H1 (cell line): ENCODE results near the gene NSF.

Source experiments
- CEBPB ChIP-seq: IDR thresholded peaks from 2 replicates; pipeline ENCODE4 v1.6.1; 2012; ENCODE audit warnings: low read depth, low read length
- CHD2 ChIP-seq: IDR thresholded peaks from 2 replicates; pipeline ENCODE4 v1.6.1; 2012; ENCODE audit warnings: low read length, improper control_type of control experiment
- CTCF ChIP-seq, 3 experiments: IDR thresholded peaks; 1 replicate in 2 of 3; 2 replicates in 1 of 3; pipeline versions ENCODE4 v1.5.1 to v1.6.1; 2011; ENCODE audit warnings: low read length in 3 of 3, mild to moderate bottlenecking in 3 of 3, inconsistent platforms in 2 of 3, low read depth in 1 of 3, moderate library complexity in 1 of 3; ENCODE audit not compliant: insufficient read depth in 1 of 3; ENCODE audit errors: control extremely low read depth in 1 of 3
- EZH2 ChIP-seq: fragments of 200-600 bp; sonication (generic); IDR thresholded peaks from 2 replicates; pipeline ENCODE4 v1.7.1; 2012; ENCODE audit warnings: low read depth, mild to moderate bottlenecking, moderate library complexity, low read length, inconsistent platforms; ENCODE audit not compliant: severe bottlenecking
- POLR2A ChIP-seq, 2 experiments: IDR thresholded peaks; 1 replicate in 1 of 2; 2 replicates in 1 of 2; pipeline ENCODE4 v1.6.1; 2011; ENCODE audit warnings: low read depth in 2 of 2, low read length in 2 of 2, mild to moderate bottlenecking in 2 of 2; ENCODE audit errors: control extremely low read depth in 1 of 2

- TF ChIP-seq CTCF (IDR thresholded peaks at IDR 0.05; ENCODE audit: control extremely low read depth in 1 of 3, insufficient read depth in 1 of 3, low read depth in 1 of 3, low read length in 3 of 3) (no peak), CEBPB (no peak), EZH2 (peak; percentile 9), CHD2 (no peak), POLR2A (IDR thresholded peaks at IDR 0.05; ENCODE audit: control extremely low read depth in 1 of 2, low read depth in 2 of 2, low read length in 2 of 2) (no peak)
Measured at GRCh38 chr17:46773221-46773605, 182.7 kb downstream of the NSF start.
